Measurements from ENCODE around the gene CORO2A. TPM values are rescaled to one million over a fixed set of nuclear protein-coding genes. Genes with fewer than 3 reads are reported as not detected.

The CORO2A gene
- total and polyA plus RNA-seq, 2 of the 13 experiments (the other 11 are each of a cell fraction or from before 2014, with no cell fraction given): 14.4 to 15.3 TPM

- peak; percentile 55 for DNase-seq (ENCODE audit: low spot score)
- BruUV-seq (replicated peaks): no TSS peak
- Histone ChIP-seq H4K20me1 (ENCODE audit: insufficient read depth, low read length) (no peaks in the 10 kb centered on the region), H3K9ac (ENCODE audit: insufficient read depth, low read depth, low read length) (no peak overlapping the region), H3K9me3 (ENCODE audit: low read length) (no peaks in the 10 kb centered on the region), H2AFZ (ENCODE audit: low read length) (no peak overlapping the region), H3K27me3 (ENCODE audit: control insufficient read depth in 1 of 2, insufficient read depth in 2 of 2, low read length in 2 of 2) (no peaks in the 10 kb centered on the region), H3K4me3 (replicated peaks in 1 of 3; ENCODE audit: insufficient read depth in 1 of 3, low read depth in 2 of 3, low read length in 3 of 3) (no peak overlapping the region), H3K4me1 (ENCODE audit: insufficient read depth, low read length) (peaks cover 25% of the 10 kb centered on the region), H3K27ac (ENCODE audit: extremely low read length, insufficient read depth, low read length) (peak overlapping the region; percentile 12), H3K79me2 (ENCODE audit: insufficient read depth, low read length) (no peaks in the 10 kb centered on the region), H3K36me3 (replicated peaks in 1 of 2; ENCODE audit: control insufficient read depth in 1 of 2, insufficient read depth in 2 of 2, low read length in 2 of 2) (peaks cover 19 to 76% of the 10 kb centered on the region in 2 experiments), H3K4me2 (ENCODE audit: low read depth, low read length) (no peak overlapping the region)
- POLR2A ChIA-PET: interaction anchor here (0.5 to 1.2 kb wide), 3 partner anchors 17 to 25 kb away, joined by 3 read pairs; partner anchors contain the start of gene NANS
- no peak for FAIRE-seq
- peak; percentile 57 for ATAC-seq
- 68% methylated on average over 5 of the region's 6 CpGs for WGBS (ENCODE audit: low lambda C conversion rate)
- CTCF ChIA-PET (ENCODE audit: low intra/inter-chr PET ratio, low total read pairs): no interaction called here
- in situ Hi-C loops (cut with HindIII; ENCODE audit: extremely low pct_ligation_motif_present, low pct_unique_long_range_greater_than_20kb) (no loop called here), intact Hi-C loops (cut with micrococcal nuclease; ENCODE audit: unreplicated experiment) (no loop called here)
- TF ChIP-seq ZNF775 (CRISPR knock-in tag; IDR thresholded peaks at IDR 0.05; ENCODE audit: borderline replicate concordance): no peak
- TF ChIP-seq CEBPB (IDR thresholded peaks at IDR 0.05; ENCODE audit: borderline replicate concordance, low read depth, low read length): peak; percentile 81
- no peak for TF ChIP-seq ZNF678 (CRISPR knock-in tag; IDR thresholded peaks at IDR 0.05)
- TF ChIP-seq ZNF138 (CRISPR knock-in tag; IDR thresholded peaks at IDR 0.05; ENCODE audit: low read depth): no peak
- peak; percentile 32 for TF ChIP-seq ZNF687 (CRISPR knock-in tag; IDR thresholded peaks at IDR 0.05)
- TF ChIP-seq ZNF605 (CRISPR knock-in tag; IDR thresholded peaks at IDR 0.05): no peak
- TF ChIP-seq, protein P1, sequence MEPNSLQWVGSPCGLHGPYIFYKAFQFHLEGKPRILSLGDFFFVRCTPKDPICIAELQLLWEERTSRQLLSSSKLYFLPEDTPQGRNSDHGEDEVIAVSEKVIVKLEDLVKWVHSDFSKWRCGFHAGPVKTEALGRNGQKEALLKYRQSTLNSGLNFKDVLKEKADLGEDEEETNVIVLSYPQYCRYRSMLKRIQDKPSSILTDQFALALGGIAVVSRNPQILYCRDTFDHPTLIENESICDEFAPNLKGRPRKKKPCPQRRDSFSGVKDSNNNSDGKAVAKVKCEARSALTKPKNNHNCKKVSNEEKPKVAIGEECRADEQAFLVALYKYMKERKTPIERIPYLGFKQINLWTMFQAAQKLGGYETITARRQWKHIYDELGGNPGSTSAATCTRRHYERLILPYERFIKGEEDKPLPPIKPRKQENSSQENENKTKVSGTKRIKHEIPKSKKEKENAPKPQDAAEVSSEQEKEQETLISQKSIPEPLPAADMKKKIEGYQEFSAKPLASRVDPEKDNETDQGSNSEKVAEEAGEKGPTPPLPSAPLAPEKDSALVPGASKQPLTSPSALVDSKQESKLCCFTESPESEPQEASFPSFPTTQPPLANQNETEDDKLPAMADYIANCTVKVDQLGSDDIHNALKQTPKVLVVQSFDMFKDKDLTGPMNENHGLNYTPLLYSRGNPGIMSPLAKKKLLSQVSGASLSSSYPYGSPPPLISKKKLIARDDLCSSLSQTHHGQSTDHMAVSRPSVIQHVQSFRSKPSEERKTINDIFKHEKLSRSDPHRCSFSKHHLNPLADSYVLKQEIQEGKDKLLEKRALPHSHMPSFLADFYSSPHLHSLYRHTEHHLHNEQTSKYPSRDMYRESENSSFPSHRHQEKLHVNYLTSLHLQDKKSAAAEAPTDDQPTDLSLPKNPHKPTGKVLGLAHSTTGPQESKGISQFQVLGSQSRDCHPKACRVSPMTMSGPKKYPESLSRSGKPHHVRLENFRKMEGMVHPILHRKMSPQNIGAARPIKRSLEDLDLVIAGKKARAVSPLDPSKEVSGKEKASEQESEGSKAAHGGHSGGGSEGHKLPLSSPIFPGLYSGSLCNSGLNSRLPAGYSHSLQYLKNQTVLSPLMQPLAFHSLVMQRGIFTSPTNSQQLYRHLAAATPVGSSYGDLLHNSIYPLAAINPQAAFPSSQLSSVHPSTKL (CRISPR knock-in tag; IDR thresholded peaks at IDR 0.05): peak; percentile 25; the same call in 1 of the 2 replicates
- TF ChIP-seq SOX5 (CRISPR knock-in tag; IDR thresholded peaks at IDR 0.05; ENCODE audit: borderline replicate concordance): no peak
- peak; percentile 11; the same call in 1 of the 2 replicates for TF ChIP-seq KDM2A (CRISPR knock-in tag; IDR thresholded peaks at IDR 0.05; ENCODE audit: borderline replicate concordance, low read depth)
- TF ChIP-seq RAD51 (IDR thresholded peaks at IDR 0.05; ENCODE audit: borderline replicate concordance): no peak
- TF ChIP-seq HIC2 (CRISPR knock-in tag; IDR thresholded peaks at IDR 0.05; ENCODE audit: low read depth): peak; percentile 45; the same call in 1 of the 2 replicates
- peak; percentile 11; the same call in 1 of the 2 replicates for TF ChIP-seq HNF4A (CRISPR knock-in tag; IDR thresholded peaks at IDR 0.05)
- TF ChIP-seq RARA (CRISPR knock-in tag; IDR thresholded peaks at IDR 0.05): peak; percentile 63
These were observed 110.8 kb downstream of the CORO2A start for GRCh38 chr9:98081477-98082219.

Measured in HepG2 (cell line).